ENCODE results near the gene RANBP17.

GRCh38 chr5:170865622-170866021, 3.8 kb downstream of the RANBP17 start:
- TF ChIP-seq CTCF (conservative IDR thresholded peaks at IDR 0.05 in 1 of 2, IDR thresholded peaks at IDR 0.05 in 1 of 2; ENCODE audit: extremely low read depth in 1 of 2, insufficient read depth in 1 of 2, low read depth in 1 of 2, low read length in 2 of 2) (no peak), EZH2 (IDR thresholded peaks at IDR 0.05; ENCODE audit: borderline replicate concordance, low read length) (no peak)

All from mammary epithelial cell (primary cell).